ENCODE data around the gene NRG3. TPM values are rescaled to one million over a fixed set of nuclear protein-coding genes. Genes with fewer than 3 reads are reported as not detected.

The NRG3 gene
- total RNA-seq, 4 donors from 2014 or later, result under 0.01 to 0.65 (median 0.17) TPM

DNA sequence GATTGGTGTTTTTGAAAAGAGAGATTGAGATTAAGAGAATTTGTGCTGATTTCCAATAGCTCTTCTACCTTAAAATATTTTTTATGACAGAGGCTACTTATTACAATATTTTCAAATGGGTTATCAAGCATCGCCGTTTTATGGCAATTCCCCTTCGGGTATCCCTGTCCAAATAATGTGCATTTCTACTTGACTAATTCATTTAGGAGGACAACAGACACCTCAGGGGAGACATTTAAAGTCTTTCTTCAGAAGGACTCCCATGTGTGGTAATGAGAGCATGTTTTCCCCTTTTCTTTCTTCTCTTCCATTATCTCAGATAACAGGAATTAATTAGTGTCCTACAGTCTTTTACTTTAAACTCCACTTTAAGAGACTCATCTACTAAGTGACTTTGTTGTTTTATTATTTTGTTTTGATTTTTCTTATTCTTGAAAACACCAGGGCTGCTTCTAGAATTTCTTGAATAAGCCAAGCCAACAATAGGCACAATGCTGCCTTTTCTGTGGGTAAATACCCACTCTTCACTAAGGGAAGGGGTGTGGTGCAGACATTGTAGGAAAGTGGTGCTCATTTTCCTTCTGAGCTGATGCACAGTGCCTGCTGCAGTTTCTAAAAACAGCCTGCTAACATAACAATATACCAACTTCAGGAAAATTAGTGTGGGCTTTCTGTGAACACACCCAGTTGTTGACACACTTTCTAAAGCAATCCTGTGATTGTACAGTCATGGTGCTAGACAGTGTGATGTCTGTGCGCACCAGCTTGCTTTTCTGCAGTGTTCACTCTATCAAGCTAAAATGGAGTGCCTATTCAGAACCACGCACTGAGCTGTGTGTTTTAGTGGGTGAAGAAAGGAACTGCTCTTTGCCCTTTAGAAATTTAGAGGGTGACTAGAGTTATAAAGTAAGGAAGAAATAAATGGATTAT is 597.7 kb downstream of the NRG3 start:
- no peaks in the 10 kb centered on the region for H3K9me3 ChIP-seq
- WGBS, result 92% methylated on average over 5 of the region's 5 CpGs
- no peak for DNase-seq (ENCODE audit: extremely low spot score)
- H3K27me3 ChIP-seq, result no peaks in the 10 kb centered on the region
- no peaks in the 10 kb centered on the region for H3K4me1 ChIP-seq
- H3K4me3 ChIP-seq, result no peak overlapping the region
- TF ChIP-seq POLR2A (IDR thresholded peaks at IDR 0.05; ENCODE audit: low read depth) (no peak), EP300 (IDR thresholded peaks at IDR 0.05) (no peak), POLR2AphosphoS5 (IDR thresholded peaks at IDR 0.05) (no peak)
- TF ChIP-seq, protein P1, sequence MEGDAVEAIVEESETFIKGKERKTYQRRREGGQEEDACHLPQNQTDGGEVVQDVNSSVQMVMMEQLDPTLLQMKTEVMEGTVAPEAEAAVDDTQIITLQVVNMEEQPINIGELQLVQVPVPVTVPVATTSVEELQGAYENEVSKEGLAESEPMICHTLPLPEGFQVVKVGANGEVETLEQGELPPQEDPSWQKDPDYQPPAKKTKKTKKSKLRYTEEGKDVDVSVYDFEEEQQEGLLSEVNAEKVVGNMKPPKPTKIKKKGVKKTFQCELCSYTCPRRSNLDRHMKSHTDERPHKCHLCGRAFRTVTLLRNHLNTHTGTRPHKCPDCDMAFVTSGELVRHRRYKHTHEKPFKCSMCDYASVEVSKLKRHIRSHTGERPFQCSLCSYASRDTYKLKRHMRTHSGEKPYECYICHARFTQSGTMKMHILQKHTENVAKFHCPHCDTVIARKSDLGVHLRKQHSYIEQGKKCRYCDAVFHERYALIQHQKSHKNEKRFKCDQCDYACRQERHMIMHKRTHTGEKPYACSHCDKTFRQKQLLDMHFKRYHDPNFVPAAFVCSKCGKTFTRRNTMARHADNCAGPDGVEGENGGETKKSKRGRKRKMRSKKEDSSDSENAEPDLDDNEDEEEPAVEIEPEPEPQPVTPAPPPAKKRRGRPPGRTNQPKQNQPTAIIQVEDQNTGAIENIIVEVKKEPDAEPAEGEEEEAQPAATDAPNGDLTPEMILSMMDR (IDR thresholded peaks at IDR 0.05), result no peak
- intact Hi-C loops (cut with DNase I), result no loop called here
- H3K27ac ChIP-seq (replicated peaks in 1 of 4), result no peak overlapping the region
- H3K36me3 ChIP-seq, result no peaks in the 10 kb centered on the region

DNA sequence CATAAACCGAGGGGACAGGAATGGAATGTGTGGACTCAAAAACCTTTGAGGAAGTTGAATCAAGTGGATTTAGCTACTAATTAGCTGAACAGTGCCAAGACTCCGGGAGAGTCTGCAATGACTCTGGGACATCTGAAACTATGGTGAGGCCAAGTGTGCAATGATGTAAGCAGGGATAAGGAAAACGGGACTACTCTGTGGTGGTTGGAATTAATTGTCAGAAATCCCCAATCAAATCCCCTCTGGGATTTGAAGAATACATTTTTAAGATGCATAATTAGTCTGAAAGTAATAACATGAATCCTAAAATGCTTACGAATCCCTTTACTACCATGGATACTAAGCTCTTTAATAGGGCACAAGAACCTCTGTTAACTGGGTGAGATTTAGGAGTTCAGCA is 602.8 kb downstream of the NRG3 start:
- H3K4me1 ChIP-seq, result no peaks in the 10 kb centered on the region
- H3K27ac ChIP-seq (replicated peaks in 1 of 4), result no peak overlapping the region
- WGBS, result 72% methylated on average over 4 of the region's 4 CpGs
- no peaks in the 10 kb centered on the region for H3K9me3 ChIP-seq
- intact Hi-C loops (cut with DNase I), result no loop called here
- TF ChIP-seq, protein P1 (IDR thresholded peaks at IDR 0.05), result no peak
- TF ChIP-seq POLR2AphosphoS5 (IDR thresholded peaks at IDR 0.05) (no peak), EP300 (IDR thresholded peaks at IDR 0.05) (no peak), POLR2A (IDR thresholded peaks at IDR 0.05; ENCODE audit: low read depth) (no peak)
- H3K4me3 ChIP-seq, result no peak overlapping the region
- no peaks in the 10 kb centered on the region for H3K36me3 ChIP-seq
- no peaks in the 10 kb centered on the region for H3K27me3 ChIP-seq
- DNase-seq (ENCODE audit: extremely low spot score), result no peak

DNA sequence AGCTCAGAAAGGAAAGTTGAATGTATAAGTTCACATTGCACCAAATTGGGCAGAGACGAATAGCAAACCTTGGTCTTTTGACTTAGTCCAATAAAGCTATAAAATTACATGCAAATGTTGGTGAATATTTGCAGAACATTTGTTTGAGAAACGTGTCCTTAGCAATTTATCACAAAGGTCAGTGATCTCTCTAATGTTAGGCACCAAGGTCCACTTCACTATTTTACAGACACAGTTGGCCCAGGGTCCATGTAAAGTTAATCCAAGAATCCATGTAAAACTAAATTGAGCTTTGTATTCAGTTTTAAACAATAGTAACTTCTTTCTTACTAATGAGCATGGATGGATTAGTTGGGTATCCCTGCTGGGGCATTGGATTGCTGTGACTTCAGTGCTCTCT is 617.7 kb downstream of the NRG3 start:
- TF ChIP-seq POLR2A (IDR thresholded peaks at IDR 0.05; ENCODE audit: low read depth) (no peak), POLR2AphosphoS5 (IDR thresholded peaks at IDR 0.05) (no peak), EP300 (IDR thresholded peaks at IDR 0.05) (no peak)
- TF ChIP-seq, protein P1 (IDR thresholded peaks at IDR 0.05), result no peak
- intact Hi-C loops (cut with DNase I), result no loop called here
- H3K4me1 ChIP-seq, result no peaks in the 10 kb centered on the region

DNA sequence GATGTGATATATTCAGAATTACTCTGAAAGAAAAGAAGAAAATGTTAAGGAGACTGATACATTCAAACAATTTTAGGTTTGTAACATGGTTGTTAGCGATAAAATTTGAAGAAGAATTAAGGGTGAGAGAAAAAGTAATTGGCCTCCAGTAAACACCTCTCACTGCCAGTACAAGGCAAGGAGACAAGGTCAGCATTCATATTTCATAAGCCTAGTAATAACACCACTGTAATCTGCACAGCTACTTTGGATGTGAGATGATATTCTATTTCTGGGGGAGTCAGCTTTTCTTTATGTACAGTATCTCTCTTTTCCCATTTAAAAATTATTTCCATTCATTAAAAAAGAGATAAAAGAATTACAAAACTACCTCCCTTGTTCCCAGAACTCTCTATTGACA is 621.1 kb downstream of the NRG3 start:
- no peaks in the 10 kb centered on the region for H3K27me3 ChIP-seq
- no peaks in the 10 kb centered on the region for H3K36me3 ChIP-seq
- H3K4me1 ChIP-seq, result no peaks in the 10 kb centered on the region
- no peaks in the 10 kb centered on the region for H3K9me3 ChIP-seq
- no peak for TF ChIP-seq POLR2AphosphoS5 (IDR thresholded peaks at IDR 0.05)
- TF ChIP-seq, protein P1 (IDR thresholded peaks at IDR 0.05), result no peak
- no peak for TF ChIP-seq POLR2A (IDR thresholded peaks at IDR 0.05; ENCODE audit: low read depth)
- TF ChIP-seq EP300 (IDR thresholded peaks at IDR 0.05), result no peak
- 82% methylated on average over 1 of the region's 1 CpG for WGBS
- no peak for DNase-seq (ENCODE audit: extremely low spot score)
- intact Hi-C loops (cut with DNase I), result no loop called here
- no peak overlapping the region for H3K4me3 ChIP-seq
- no peak overlapping the region for H3K27ac ChIP-seq (replicated peaks in 1 of 4)

More for the DNA sequence above, 617.7 kb downstream of the NRG3 start:
- Histone ChIP-seq H3K27me3 (no peaks in the 10 kb centered on the region), H3K27ac (replicated peaks in 1 of 4) (no peak overlapping the region), H3K4me3 (no peak overlapping the region), H3K36me3 (no peaks in the 10 kb centered on the region), H3K9me3 (no peaks in the 10 kb centered on the region)
- DNase-seq (ENCODE audit: extremely low spot score), result no peak
- 76% methylated on average over 2 of the region's 2 CpGs for WGBS

All from esophagus muscularis mucosa (tissue), 4 donors.